MM.1S (cell line): ENCODE data around the gene SMOC2.

ENCODE experiments used
- DNase-seq: peaks from one replicate; pipeline ENCODE4 v3.0.0-alpha.2; 2015
- H2AFZ ChIP-seq: fragments of 300-600 bp; sonication (generic); 2 replicates; pipeline ENCODE4 v1.6.0; 2016; ENCODE audit warnings: antibody characterized with exemption, low read length
- H3F3A ChIP-seq: fragments of 300-600 bp; sonication (generic); 2 replicates; pipeline ENCODE4 v1.6.1; 2016; ENCODE audit warnings: mild to moderate bottlenecking, antibody characterized with exemption, low read length, moderate library complexity, mixed read lengths; ENCODE audit not compliant: insufficient read depth
- H3K27ac ChIP-seq: fragments of 300-600 bp; sonication (generic); 2 replicates; pipeline ENCODE4 v1.5.1; 2016; ENCODE audit warnings: mild to moderate bottlenecking, low read length
- H3K27me3 ChIP-seq: fragments of 300-600 bp; sonication (generic); replicated peaks from 2 replicates; pipeline ENCODE4 v1.6.0; 2016; ENCODE audit warnings: low read length; ENCODE audit not compliant: insufficient read depth
- H3K36me3 ChIP-seq: fragments of 300-600 bp; sonication (generic); replicated peaks from 2 replicates; pipeline ENCODE4 v1.6.1; 2016; ENCODE audit warnings: mild to moderate bottlenecking, low read length, mixed read lengths; ENCODE audit not compliant: insufficient read depth
- H3K4me1 ChIP-seq: fragments of 300-600 bp; sonication (generic); 2 replicates; pipeline ENCODE4 v1.6.1; 2016; ENCODE audit warnings: low read length, mixed read lengths
- H3K4me2 ChIP-seq: fragments of 300-600 bp; sonication (generic); 2 replicates; pipeline ENCODE4 v1.6.0; 2016; ENCODE audit warnings: low read depth, low read length
- H3K4me3 ChIP-seq: fragments of 300-600 bp; sonication (generic); 2 replicates; pipeline ENCODE4 v1.5.1; 2016; ENCODE audit warnings: low read length, mixed read lengths
- H3K79me2 ChIP-seq: fragments of 300-600 bp; sonication (generic); 2 replicates; pipeline ENCODE4 v1.6.1; 2016; ENCODE audit warnings: mixed run types, low read length, mixed read lengths
- H3K9ac ChIP-seq: fragments of 300-600 bp; sonication (generic); 2 replicates; pipeline ENCODE4 v1.6.1; 2016; ENCODE audit warnings: low read length, mixed read lengths
- H3K9me2 ChIP-seq: fragments of 300-600 bp; sonication (generic); replicated peaks from 2 replicates; pipeline ENCODE4 v1.6.1; 2016; ENCODE audit warnings: mild to moderate bottlenecking, low read length, mixed read lengths; ENCODE audit not compliant: insufficient read depth
- H3K9me3 ChIP-seq: fragments of 300-600 bp; sonication (generic); replicated peaks from 2 replicates; pipeline ENCODE4 v1.6.1; 2016; ENCODE audit warnings: mild to moderate bottlenecking, low read length, mixed read lengths; ENCODE audit not compliant: insufficient read depth
- H4K20me1 ChIP-seq: fragments of 300-600 bp; sonication (generic); 2 replicates; pipeline ENCODE4 v1.6.1; 2016; ENCODE audit warnings: mild to moderate bottlenecking, low read length, moderate library complexity, mixed read lengths; ENCODE audit not compliant: insufficient read depth
- CTCF ChIP-seq: fragments of 300-600 bp; sonication (generic); IDR thresholded peaks from 2 replicates; pipeline ENCODE4 v1.5.1; 2016; ENCODE audit warnings: antibody characterized with exemption, low read length, mixed read lengths
- EZH2 ChIP-seq: fragments of 300-600 bp; sonication (generic); optimal IDR thresholded peaks from 2 replicates; pipeline ENCODE3; 2017; ENCODE audit warnings: low read depth, mild to moderate bottlenecking, antibody characterized with exemption, low read length, mixed read lengths
- EZH2phosphoT487 ChIP-seq: fragments of 300-600 bp; sonication (generic); IDR thresholded peaks from 2 replicates; pipeline ENCODE4 v1.6.1; 2018; ENCODE audit warnings: antibody characterized with exemption, low read length

The SMOC2 gene

DNA sequence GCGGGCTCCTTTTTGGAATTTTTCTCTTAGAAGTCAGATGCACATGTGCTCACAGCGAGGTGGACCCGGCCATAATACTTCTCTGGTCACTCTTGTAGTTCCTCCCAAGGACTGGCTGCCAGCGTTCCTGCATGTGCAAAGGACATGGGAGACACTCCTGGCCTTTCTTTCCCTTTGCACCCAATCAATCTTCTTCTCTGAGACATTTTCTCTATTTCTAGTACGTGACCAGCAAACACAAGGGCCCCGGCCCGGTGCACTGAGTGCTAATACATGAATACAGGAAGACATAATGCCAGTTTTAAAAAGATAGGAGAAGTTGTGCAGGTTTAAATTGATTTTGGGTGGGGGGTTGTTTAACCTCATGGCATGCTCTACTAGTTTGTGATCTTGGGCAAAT lies 233.6 kb downstream of the SMOC2 start:
- no peaks in the 10 kb centered on the region for H3K27me3 ChIP-seq
- TF ChIP-seq EZH2phosphoT487 (no peak), EZH2 (no peak), CTCF (no peak)
- no peaks in the 10 kb centered on the region for H4K20me1 ChIP-seq
- no peak for DNase-seq
- H3K36me3 ChIP-seq: no peaks in the 10 kb centered on the region
- no peak overlapping the region for H3K27ac ChIP-seq
- H3K4me2 ChIP-seq: no peak overlapping the region
- H3K9ac ChIP-seq: no peak overlapping the region
- no peaks in the 10 kb centered on the region for H3F3A ChIP-seq
- no peak overlapping the region for H3K4me3 ChIP-seq
- H3K4me1 ChIP-seq: no peaks in the 10 kb centered on the region
- no peaks in the 10 kb centered on the region for H3K9me3 ChIP-seq
- H3K79me2 ChIP-seq: no peaks in the 10 kb centered on the region
- no peaks in the 10 kb centered on the region for H3K9me2 ChIP-seq
- no peak overlapping the region for H2AFZ ChIP-seq

GRCh38 chr6:168675375-168675774 lies 234.4 kb downstream of the SMOC2 start:
- Histone ChIP-seq H3K36me3 (no peaks in the 10 kb centered on the region), H3F3A (no peaks in the 10 kb centered on the region), H3K9me3 (no peaks in the 10 kb centered on the region), H2AFZ (no peak overlapping the region), H3K4me3 (no peak overlapping the region), H3K27me3 (no peaks in the 10 kb centered on the region), H3K9me2 (no peaks in the 10 kb centered on the region), H3K27ac (no peak overlapping the region), H3K4me2 (no peak overlapping the region), H4K20me1 (no peaks in the 10 kb centered on the region), H3K79me2 (no peaks in the 10 kb centered on the region), H3K4me1 (no peaks in the 10 kb centered on the region), H3K9ac (no peak overlapping the region)
- no peak for DNase-seq
- no peak for TF ChIP-seq EZH2
- TF ChIP-seq EZH2phosphoT487: no peak
- TF ChIP-seq CTCF: no peak

DNA sequence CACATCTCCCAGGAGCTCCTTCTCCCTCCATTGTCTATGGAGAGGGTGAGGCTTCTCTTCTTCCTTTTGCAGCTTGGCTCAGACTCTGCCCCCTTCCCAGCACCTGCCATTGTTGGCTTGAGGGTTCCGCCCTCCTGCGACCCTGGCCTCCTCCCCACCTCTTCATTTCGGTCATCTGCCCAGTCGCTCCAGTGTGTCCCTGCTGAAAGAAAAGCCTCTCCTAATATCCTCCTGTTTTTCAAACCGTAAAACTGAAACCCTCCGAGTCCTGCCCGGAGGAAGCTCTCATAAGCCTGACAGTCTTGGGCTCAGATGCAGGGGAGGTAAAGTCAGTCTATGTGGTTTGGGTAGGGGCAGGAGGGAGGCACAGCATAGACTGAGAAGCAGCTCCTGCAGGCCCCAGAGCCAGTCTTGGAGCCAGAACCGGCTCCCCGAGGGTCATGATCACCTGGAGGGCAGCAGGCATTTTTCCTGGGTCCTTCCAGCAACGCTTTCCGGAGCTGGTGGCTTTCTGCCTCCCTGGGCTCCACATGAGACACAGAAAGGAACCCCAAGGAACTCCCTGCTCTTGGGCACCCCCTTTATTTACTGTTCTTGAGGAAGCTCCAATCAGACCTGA lies 235.1 kb downstream of the SMOC2 start:
- H3K27me3 ChIP-seq: no peaks in the 10 kb centered on the region
- H3K79me2 ChIP-seq: no peaks in the 10 kb centered on the region
- no peak overlapping the region for H3K4me3 ChIP-seq
- no peak overlapping the region for H3K4me2 ChIP-seq
- DNase-seq: no peak
- H3K9me2 ChIP-seq: no peaks in the 10 kb centered on the region
- no peaks in the 10 kb centered on the region for H3K9me3 ChIP-seq
- no peaks in the 10 kb centered on the region for H3K36me3 ChIP-seq
- H3F3A ChIP-seq: no peaks in the 10 kb centered on the region
- H3K27ac ChIP-seq: no peak overlapping the region
- H4K20me1 ChIP-seq: no peaks in the 10 kb centered on the region
- H3K9ac ChIP-seq: no peak overlapping the region
- TF ChIP-seq EZH2phosphoT487 (no peak), CTCF (no peak), EZH2 (no peak)
- no peak overlapping the region for H2AFZ ChIP-seq
- H3K4me1 ChIP-seq: no peaks in the 10 kb centered on the region
